Keratinocyte (primary cell): ENCODE results near the gene HECTD2. TPM values are rescaled to one million over a fixed set of nuclear protein-coding genes. Genes with fewer than 3 reads are reported as not detected.

Experiments used
- DNase-seq: peaks from one replicate; pipeline ENCODE4 v3.0.0-alpha.2; 2011; ENCODE audit warnings: low read depth, missing footprints, low spot score
- FAIRE-seq: peaks from 2 replicates; lab custom pipeline; 2011; peaks lifted over from hg19 to GRCh38; lab: Jason Lieb, UNC
- H2AFZ ChIP-seq: 2 replicates; pipeline ENCODE4 v1.6.0; 2012; ENCODE audit warnings: low read length, control low read depth, inconsistent platforms; ENCODE audit not compliant: control insufficient read depth
- H3K27ac ChIP-seq: 2 replicates; pipeline ENCODE4 v1.5.1; 2011; ENCODE audit warnings: low read length; ENCODE audit not compliant: control insufficient read depth, insufficient read depth
- H3K27me3 ChIP-seq: 3 replicates; pipeline ENCODE4 v1.6.0; 2011; ENCODE audit warnings: low read length; ENCODE audit not compliant: control insufficient read depth, insufficient read depth; ENCODE audit errors: extremely low read depth
- H3K36me3 ChIP-seq, 2 experiments: 2 replicates in 1 of 2; 3 replicates in 1 of 2; pipeline ENCODE4 v1.5.1; 2011; ENCODE audit warnings: low read length in 2 of 2, mild to moderate bottlenecking in 1 of 2; ENCODE audit not compliant: control insufficient read depth in 2 of 2, insufficient read depth in 2 of 2; ENCODE audit errors: extremely low read depth in 1 of 2
- H3K4me1 ChIP-seq: 3 replicates; pipeline ENCODE4 v1.5.1; 2011; ENCODE audit warnings: low read length; ENCODE audit not compliant: control insufficient read depth, insufficient read depth; ENCODE audit errors: extremely low read depth
- H3K4me2 ChIP-seq: 3 replicates; pipeline ENCODE4 v1.6.0; 2011; ENCODE audit warnings: low read depth, low read length; ENCODE audit not compliant: control insufficient read depth, insufficient read depth; ENCODE audit errors: extremely low read depth
- H3K4me3 ChIP-seq, 3 experiments: fragments of 200-600 bp in 1 of 3; sonication (generic) in 1 of 3; 2 replicates in 2 of 3; 3 replicates in 1 of 3; pipeline ENCODE4 v1.5.1; 2011 to 2016; ENCODE audit warnings: low read length in 3 of 3, mild to moderate bottlenecking in 3 of 3, control low read depth in 2 of 3, inconsistent platforms in 1 of 3, low read depth in 1 of 3, mixed read lengths in 1 of 3, mixed run types in 1 of 3, moderate library complexity in 1 of 3; ENCODE audit not compliant: control insufficient read depth in 2 of 3, insufficient read depth in 2 of 3; ENCODE audit errors: extremely low read depth in 1 of 3
- H3K79me2 ChIP-seq: 2 replicates; pipeline ENCODE4 v1.6.0; 2012; ENCODE audit warnings: low read length; ENCODE audit not compliant: control insufficient read depth, insufficient read depth
- H3K9ac ChIP-seq: 3 replicates; pipeline ENCODE4 v1.6.0; 2011; ENCODE audit warnings: low read length; ENCODE audit not compliant: control insufficient read depth, insufficient read depth; ENCODE audit errors: extremely low read depth
- H3K9me1 ChIP-seq: 3 replicates; pipeline ENCODE4 v1.6.0; 2011; ENCODE audit warnings: low read length; ENCODE audit not compliant: control insufficient read depth, insufficient read depth; ENCODE audit errors: extremely low read depth
- H3K9me3 ChIP-seq: 2 replicates; pipeline ENCODE4 v1.5.1; 2012; ENCODE audit warnings: low read depth, low read length; ENCODE audit not compliant: control insufficient read depth
- H4K20me1 ChIP-seq: 3 replicates; pipeline ENCODE4 v1.6.0; 2011; ENCODE audit warnings: low read length; ENCODE audit not compliant: control insufficient read depth, insufficient read depth; ENCODE audit errors: extremely low read depth
- CTCF ChIP-seq, 3 experiments: IDR thresholded peaks in 1 of 3; conservative IDR thresholded peaks in 1 of 3; optimal IDR thresholded peaks in 1 of 3; 2 replicates in 2 of 3; 3 replicates in 1 of 3; pipeline versions ENCODE3 to v1.5.1; 2011; ENCODE audit warnings: low read length in 3 of 3, mild to moderate bottlenecking in 3 of 3, moderate library complexity in 2 of 3, control low read depth in 1 of 3, inconsistent platforms in 1 of 3; ENCODE audit not compliant: insufficient read depth in 2 of 3; ENCODE audit errors: extremely low read depth in 1 of 3
- EZH2 ChIP-seq: IDR thresholded peaks from one replicate; pipeline ENCODE4 v1.6.1; 2012; ENCODE audit warnings: inconsistent platforms, mild to moderate bottlenecking, low read length, moderate library complexity
- dilution Hi-C: fragments of 300-500 bp; cut with MboI; formaldehyde crosslinking; loops from one replicate; pipeline ENCODE4 v1.7.0; 2020; ENCODE audit warnings: low sequenced_read_pairs; ENCODE audit not compliant: extremely low pct_ligation_motif_present
- polyA plus RNA-seq, 5 experiments: library from polyadenylated mRNA; depleted of rRNA in 3 of 5; stranded (reverse) in 3 of 5; stranded (forward) in 1 of 5; unstranded in 1 of 5; fragments of >200 nt; gene quantifications; 1 replicate in 1 of 5; 2 replicates in 3 of 5; 3 replicates in 1 of 5; pipeline versions ENCODE4 v1.2.1 to v1.2.3, GENCODE V29; 2011 to 2012; ENCODE audit warnings: missing spikeins in 2 of 5, low read depth in 1 of 5, low replicate concordance in 1 of 5

HECTD2 gene
- polyA plus RNA-seq, 1 donor (not counting 4 experiments of a cell fraction or from before 2014, with no cell fraction given) = 2.2 TPM

- Histone ChIP-seq H3K9me3 (no peaks in the 10 kb centered on the region), H3K27ac (no peak overlapping the region), H3K79me2 (no peaks in the 10 kb centered on the region), H3K4me2 (no peak overlapping the region), H3K9ac (no peak overlapping the region), H2AFZ (no peak overlapping the region), H4K20me1 (no peaks in the 10 kb centered on the region), H3K4me3 (no peak overlapping the region), H3K9me1 (no peaks in the 10 kb centered on the region), H3K36me3 (no peaks in the 10 kb centered on the region), H3K27me3 (no peaks in the 10 kb centered on the region), H3K4me1 (no peaks in the 10 kb centered on the region)
- TF ChIP-seq CTCF (optimal IDR thresholded peaks at IDR 0.05 in 1 of 3, IDR thresholded peaks at IDR 0.05 in 1 of 3, conservative IDR thresholded peaks at IDR 0.05 in 1 of 3; ENCODE audit: extremely low read depth in 1 of 3, insufficient read depth in 2 of 3, low read length in 3 of 3) (no peak), EZH2 (no peak)
- DNase-seq (no peak), FAIRE-seq (no peak)
- dilution Hi-C loops = no loop called here
Measured at GRCh38 chr10:91477236-91477635, 67.1 kb downstream of the HECTD2 start.

- Histone ChIP-seq H3K27ac (no peak overlapping the region), H3K4me3 (no peak overlapping the region), H2AFZ (no peak overlapping the region), H4K20me1 (no peaks in the 10 kb centered on the region), H3K79me2 (no peaks in the 10 kb centered on the region), H3K9me1 (no peaks in the 10 kb centered on the region), H3K36me3 (no peaks in the 10 kb centered on the region), H3K9me3 (no peaks in the 10 kb centered on the region), H3K4me1 (no peaks in the 10 kb centered on the region), H3K4me2 (no peak overlapping the region), H3K27me3 (no peaks in the 10 kb centered on the region), H3K9ac (no peak overlapping the region)
- DNase-seq = no peak
- dilution Hi-C loops = no loop called here
- FAIRE-seq = no peak
- no peak for TF ChIP-seq CTCF (optimal IDR thresholded peaks at IDR 0.05 in 1 of 3, IDR thresholded peaks at IDR 0.05 in 1 of 3, conservative IDR thresholded peaks at IDR 0.05 in 1 of 3; ENCODE audit: extremely low read depth in 1 of 3, insufficient read depth in 2 of 3, low read length in 3 of 3)
- TF ChIP-seq EZH2 = no peak
Measured at GRCh38 chr10:91479583-91479982, 69.4 kb downstream of the HECTD2 start.
